NCI-H460 (cell line): ENCODE data around the gene LDLRAD4. TPM values are rescaled to one million over a fixed set of nuclear protein-coding genes. Genes with fewer than 3 reads are reported as not detected.

Experiments used
- DNase-seq: peaks from one replicate; pipeline ENCODE4 v3.0.0-alpha.2; 2016; ENCODE audit warnings: low read depth; ENCODE audit errors: extremely low read depth
- total RNA-seq: library from RNA; depleted of rRNA; stranded (reverse); fragments of >200 nt; shearing (Covaris generic); gene quantifications from 2 replicates; pipeline ENCODE4 v1.2.3, GENCODE V29; 2014

Gene LDLRAD4
- total RNA-seq, 1 experiment from 2014 or later = not detected

DNA sequence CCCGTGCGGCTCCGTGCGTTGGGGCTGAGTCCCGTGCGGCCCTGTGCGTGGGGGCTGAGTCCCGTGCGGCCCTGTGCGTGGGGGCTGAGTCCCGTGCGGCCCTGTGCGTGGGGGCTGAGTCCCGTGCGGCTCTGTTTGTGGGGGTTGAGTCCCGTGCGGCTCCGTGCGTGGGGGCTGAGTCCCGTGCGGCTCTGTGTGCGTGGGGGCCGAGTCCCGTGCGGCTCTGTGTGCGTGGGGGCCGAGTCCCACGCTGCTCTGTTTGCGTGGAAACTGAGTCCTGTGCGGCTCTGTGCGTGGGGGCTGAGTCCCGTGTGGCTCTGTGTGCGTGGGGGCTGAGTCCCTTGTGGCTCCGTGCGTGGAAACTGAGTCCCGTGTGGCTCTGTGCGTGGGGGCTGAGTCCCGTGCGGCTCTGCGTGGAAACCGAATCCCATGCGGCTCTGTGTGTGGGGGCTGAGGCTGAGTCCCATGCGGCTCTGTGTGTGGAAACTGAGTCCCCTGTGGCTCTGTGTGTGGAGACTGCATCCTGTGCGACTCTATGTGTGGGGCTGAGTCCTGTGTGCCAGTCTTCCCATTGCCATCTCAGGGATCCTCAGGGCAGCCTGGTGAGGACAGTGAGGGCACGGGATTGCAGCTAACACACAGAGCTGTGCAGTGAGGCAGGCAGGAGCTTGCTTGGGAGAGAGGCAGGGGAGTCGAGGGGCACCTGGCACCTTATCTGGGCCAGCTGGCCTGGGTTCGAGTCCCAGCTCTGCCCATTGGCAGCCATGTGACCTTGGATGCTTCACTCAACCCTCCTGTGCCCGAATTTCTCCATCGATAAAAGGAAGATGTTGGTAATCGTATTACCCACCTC is 44.5 kb downstream of the LDLRAD4 start:
- no peak for DNase-seq

DNA sequence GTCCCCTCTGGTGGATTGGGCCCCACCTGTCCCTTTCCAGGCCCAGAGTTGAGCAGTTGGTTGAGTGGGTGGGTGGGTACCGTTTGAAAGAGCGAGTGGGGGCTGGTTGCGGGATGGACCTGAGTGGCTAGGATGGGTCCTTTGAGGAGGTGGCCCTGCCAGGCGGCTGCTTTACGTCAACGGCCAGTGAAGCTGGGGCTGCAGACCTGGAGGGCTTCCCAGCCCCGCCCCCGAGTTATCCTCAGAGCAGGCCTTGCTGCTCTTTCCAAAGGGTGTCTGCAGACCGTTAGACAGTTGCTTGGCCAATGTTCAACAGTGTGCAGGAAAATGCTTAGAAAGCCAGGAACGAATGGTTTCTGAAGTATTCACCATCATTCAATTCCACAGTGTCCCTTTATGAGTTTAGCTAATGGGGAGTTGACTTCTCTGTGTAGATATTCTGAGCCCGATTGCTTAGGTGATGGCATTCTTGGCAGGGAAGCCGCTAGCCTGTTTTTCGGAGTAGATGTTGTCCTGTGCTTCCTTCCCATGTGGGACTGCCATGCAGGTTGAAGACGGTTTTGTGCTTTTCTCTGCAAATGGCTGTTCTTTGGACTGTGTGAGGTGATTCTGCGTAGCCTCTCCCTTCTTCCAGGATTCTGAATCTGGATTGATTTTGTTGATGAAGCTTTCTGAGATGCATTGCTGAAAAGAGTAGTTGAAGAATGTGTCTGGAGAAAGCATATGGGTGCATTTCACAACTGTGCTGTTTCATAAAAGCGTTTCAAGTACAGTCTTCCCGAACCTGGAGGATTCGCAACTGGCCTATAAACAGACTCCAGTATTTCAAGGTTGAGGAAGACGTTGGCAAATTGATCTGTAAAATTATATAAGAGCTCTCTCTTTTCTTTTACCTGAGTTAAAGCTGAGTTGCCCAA is 45.8 kb downstream of the LDLRAD4 start:
- no peak for DNase-seq

GRCh38 chr18:13265008-13265910 is 46.7 kb downstream of the LDLRAD4 start:
- DNase-seq = no peak

GRCh38 chr18:13265911-13266217 is 47.3 kb downstream of the LDLRAD4 start:
- no peak for DNase-seq

GRCh38 chr18:13266218-13267100 is 47.9 kb downstream of the LDLRAD4 start:
- no peak for DNase-seq

- DNase-seq = no peak
These were observed 48.9 kb downstream of the LDLRAD4 start for GRCh38 chr18:13267431-13267873.

DNA sequence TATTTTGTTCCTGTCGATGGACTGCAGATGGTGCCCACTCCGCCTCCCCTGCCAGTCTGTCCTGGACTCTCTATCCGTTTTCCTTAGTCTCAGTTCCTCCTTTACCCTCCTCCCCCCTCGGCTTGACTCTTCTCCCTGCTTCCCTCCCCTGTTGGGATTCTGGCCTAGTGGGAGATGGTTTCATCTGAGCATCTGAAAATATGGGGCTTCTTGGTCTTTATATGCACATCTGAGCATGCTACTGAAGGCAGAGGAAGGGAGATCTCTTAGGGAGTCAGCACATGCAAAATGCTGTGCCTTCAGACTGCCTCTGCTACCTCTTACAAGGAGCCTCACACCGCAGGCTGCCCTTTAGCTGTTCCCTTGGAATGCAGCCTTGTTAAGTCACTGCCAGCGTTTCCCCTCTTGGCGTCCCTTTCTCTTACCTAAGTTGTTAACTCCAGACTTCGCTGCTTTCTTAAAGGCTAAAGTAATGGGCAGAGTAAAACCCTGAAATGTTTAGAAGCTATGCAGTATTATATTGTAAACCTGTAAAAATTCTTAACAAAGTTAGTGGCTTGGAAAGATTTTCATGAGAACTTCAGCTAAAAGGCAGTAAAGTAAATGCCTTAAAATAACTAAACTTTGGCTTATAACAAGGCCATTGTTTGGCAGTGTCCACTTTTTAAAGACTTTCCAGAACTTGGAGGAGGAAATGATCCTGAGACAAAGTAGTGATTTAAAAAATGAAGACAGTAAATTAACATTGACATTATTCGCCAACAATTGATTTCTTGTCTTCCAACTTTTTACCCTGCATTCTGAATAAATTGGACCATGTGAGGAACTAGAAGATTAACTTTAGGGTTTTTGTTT is 49.8 kb downstream of the LDLRAD4 start:
- DNase-seq = no peak

DNA sequence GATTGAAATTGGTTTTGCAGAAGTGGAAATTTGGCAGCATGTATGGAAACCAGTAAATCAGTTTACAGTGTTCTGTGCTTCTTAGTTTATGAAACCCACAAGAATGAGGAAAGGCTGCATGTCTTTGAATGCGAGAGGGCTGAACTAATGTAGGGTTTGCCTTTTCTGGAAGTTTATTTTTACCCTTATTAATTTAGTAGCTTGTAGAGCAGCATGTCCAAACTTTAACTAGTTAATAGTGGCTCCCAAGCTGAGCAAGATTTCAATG is 50.4 kb downstream of the LDLRAD4 start:
- DNase-seq = no peak

- no peak for DNase-seq
These were observed 51.0 kb downstream of the LDLRAD4 start for GRCh38 chr18:13269521-13270011.

GRCh38 chr18:13270279-13270855 is 51.8 kb downstream of the LDLRAD4 start:
- DNase-seq = no peak

- no peak for DNase-seq
These were observed 52.8 kb downstream of the LDLRAD4 start for GRCh38 chr18:13271302-13271911.

DNA sequence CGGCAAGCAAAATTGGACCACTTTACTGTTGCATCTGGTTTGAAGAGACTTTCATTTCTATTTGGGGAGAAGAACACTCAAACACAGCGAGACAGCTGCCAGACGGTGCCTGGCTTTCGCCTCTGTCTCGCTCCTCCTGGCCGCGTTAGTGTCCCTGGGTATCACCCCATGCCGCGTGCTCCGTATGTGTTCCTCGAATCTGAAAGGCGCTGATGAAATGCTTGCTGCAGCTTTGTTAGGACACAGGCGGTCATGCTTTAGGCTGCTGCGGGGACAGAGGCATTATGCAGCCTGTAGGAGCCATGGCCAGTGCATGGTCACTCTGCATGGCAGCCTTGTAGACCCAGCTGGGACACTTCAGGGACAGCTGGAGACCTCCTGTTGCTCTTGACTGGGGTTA is 53.9 kb downstream of the LDLRAD4 start:
- no peak for DNase-seq

GRCh38 chr18:13273800-13274199 is 55.2 kb downstream of the LDLRAD4 start:
- DNase-seq = no peak

DNA sequence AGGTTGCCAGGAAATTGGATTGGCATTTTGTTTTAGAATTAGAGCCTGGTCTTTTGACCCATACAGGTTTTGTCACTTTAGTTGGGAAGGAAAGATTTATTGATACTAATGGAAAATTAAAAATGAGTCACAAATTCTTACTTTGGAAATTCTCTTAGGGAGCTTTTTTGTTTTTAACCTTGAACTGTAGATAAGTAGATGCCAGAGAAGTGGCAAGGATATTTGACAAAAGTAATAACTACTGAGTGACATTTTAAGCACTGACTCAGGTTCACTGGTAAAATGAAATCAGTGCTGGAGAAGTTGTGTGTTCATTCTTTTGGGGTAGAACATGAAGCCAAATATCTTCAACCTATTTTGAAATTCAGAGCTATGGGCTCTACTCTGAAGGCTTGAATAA is 56.5 kb downstream of the LDLRAD4 start:
- no peak for DNase-seq

DNA sequence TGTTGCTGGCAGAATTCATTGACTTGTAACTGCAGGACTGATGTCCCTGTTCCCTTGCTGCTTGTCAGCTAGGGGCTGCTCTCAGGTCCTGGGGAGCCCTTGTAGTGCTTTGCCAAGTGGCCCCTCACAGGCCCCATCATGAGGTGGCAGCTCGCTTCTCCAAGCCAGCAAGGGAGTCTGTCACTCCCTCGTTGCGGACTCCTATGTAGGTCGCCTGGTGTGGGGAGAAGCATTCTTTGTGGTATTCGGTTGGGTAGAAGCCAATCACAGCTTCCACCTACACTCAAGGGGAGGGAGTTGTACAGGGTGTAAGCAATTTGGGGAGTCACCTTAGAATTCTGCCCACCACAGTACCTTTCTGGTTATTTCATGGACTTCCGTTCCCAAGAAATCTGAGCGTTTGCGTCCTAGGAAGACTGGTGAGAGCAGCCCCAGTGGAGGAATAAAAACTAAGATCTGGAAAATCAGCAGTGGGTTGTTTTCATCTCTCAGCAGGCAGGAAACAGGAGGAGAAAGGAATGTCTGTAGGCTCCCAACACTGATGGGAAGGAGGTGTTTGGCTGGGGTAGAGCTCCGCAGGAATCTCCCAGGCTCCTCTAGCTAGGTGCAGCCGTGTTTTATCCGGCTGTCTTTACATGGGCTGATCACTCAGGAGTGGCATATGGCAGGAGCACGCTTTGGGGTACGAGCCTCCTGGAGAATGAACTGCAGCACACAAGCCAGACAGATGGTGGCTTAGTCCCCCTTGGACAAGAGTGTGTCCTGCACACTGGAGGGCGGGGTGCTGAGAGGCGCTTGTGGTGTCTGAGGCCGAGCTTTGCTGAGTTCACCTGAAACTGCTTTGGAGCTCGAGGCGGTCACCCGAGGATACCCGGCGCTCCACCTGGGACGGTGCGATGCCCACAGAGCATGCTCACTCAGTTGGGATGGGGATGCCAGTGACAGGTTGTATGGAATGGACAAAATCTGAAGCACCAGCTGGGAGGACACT is 58.3 kb downstream of the LDLRAD4 start:
- DNase-seq = no peak

DNA sequence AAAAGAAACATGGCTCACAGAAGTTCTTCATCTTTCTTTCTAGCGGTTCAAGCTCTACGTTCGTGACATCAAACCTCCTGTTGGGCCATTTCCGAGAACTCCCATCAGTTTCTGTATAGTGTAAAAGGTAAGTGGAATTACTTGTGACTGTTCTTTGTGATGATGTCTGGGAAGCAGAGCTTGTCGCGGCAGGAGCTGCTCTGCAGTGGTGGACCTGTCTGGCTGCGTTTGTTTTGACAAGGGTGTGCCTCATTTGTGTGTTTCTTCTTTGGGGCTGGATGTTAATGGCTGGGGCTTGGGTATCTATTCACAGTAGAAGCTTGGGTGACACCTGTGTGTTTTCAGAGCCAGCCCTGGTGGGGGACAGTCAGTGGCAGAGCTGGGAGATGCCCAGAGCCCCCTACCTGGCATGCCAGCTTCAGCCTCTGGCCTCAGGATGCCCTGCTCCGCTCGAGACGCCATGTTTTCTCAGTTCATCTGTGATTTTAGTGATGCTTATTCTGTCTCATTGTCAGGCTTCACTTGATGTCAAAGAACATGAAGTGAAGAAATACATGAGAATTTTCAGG is 59.6 kb downstream of the LDLRAD4 start:
- DNase-seq = no peak
